HCT116 (cell line): ENCODE results near the gene SNTG2. TPM values are rescaled to one million over a fixed set of nuclear protein-coding genes. Genes with fewer than 3 reads are reported as not detected.

ENCODE experiments used
- ATAC-seq: fragments of 200-7000 bp; cut with Tn5 transposase; 2 replicates; pipeline ENCODE4 v1.9.1; 2020; ENCODE audit warnings: mild to moderate bottlenecking, moderate library complexity
- BruUV-seq: library from RNA; stranded (reverse); fragments of 400-500 nt; replicated peaks from 2 replicates; lab custom pipeline; 2021; lab: Mats Ljungman, UMichigan
- CTCF ChIA-PET: fragments of 300-600 bp; sonication (Branson Sonifier 250); formaldehyde crosslinking; loops from one replicate; lab custom pipeline; 2021; ENCODE audit warnings: antibody characterized with exemption; lab: Charles Lee
- POLR2A ChIA-PET: fragments of 300-600, 350-600 bp; sonication (Branson Sonifier 250); formaldehyde crosslinking; loops from one replicate; lab custom pipeline; 2021; ENCODE audit warnings: antibody characterized with exemption; lab: Charles Lee
- RAD21 ChIA-PET, 2 experiments: fragments of 300-600 bp; sonication (Branson Sonifier 250); formaldehyde crosslinking; loops; one replicate each; lab custom pipeline; 2023; ENCODE audit warnings: low total read pairs in 2 of 2; ENCODE audit not compliant: uncharacterized antibody in 2 of 2, unreplicated experiment in 2 of 2, low non-redundant PET in 1 of 2; lab: Charles Lee
- DNase-seq: peaks from one replicate; pipeline ENCODE4 v3.0.0-alpha.2; 2010; ENCODE audit warnings: low read depth, low spot score
- H2AFZ ChIP-seq: fragments of 200-600 bp; shearing (Covaris generic), sonication (generic); 2 replicates; pipeline ENCODE4 v1.6.1; 2017; ENCODE audit warnings: low read depth, mixed run types, mixed read lengths, antibody characterized with exemption, low read length; ENCODE audit not compliant: poor library complexity, severe bottlenecking
- H3K27ac ChIP-seq: 2 replicates; pipeline ENCODE4 v1.5.1; 2012; ENCODE audit warnings: low read depth, low read length
- H3K27me3 ChIP-seq: fragments of 200-600 bp; sonication (generic); 2 replicates; pipeline ENCODE4 v1.6.1; 2016; ENCODE audit warnings: mixed run types, low read length, mixed read lengths; ENCODE audit not compliant: insufficient read depth
- H3K36me3 ChIP-seq, 2 experiments: fragments of 200-500 bp in 1 of 2; fragments of 200-600 bp in 1 of 2; sonication (Bioruptor generic) in 1 of 2; sonication (generic) in 1 of 2; 2 replicates each; pipeline versions ENCODE4 v1.5.1 to v1.6.1; 2014 to 2016; ENCODE audit warnings: low read length in 2 of 2, inconsistent platforms in 1 of 2, mixed read lengths in 1 of 2, mixed run types in 1 of 2; ENCODE audit not compliant: insufficient read depth in 2 of 2, control insufficient read depth in 1 of 2
- H3K4me1 ChIP-seq, 2 experiments: fragments of 200-600 bp in 1 of 2; sonication (generic) in 1 of 2; 2 replicates each; pipeline versions ENCODE4 v1.5.1 to v1.6.1; 2012 to 2017; ENCODE audit warnings: low read length in 2 of 2, inconsistent platforms in 1 of 2, mild to moderate bottlenecking in 1 of 2, mixed read lengths in 1 of 2, mixed run types in 1 of 2, moderate library complexity in 1 of 2; ENCODE audit not compliant: insufficient read depth in 2 of 2, control insufficient read depth in 1 of 2
- H3K4me2 ChIP-seq: fragments of 200-600 bp; sonication (generic); 2 replicates; pipeline ENCODE4 v1.6.1; 2017; ENCODE audit warnings: mixed run types, low read length, mixed read lengths
- H3K4me3 ChIP-seq, 2 experiments: fragments of 200-600 bp in 1 of 2; sonication (generic) in 1 of 2; replicated peaks in 1 of 2; 2 replicates each; pipeline ENCODE4 v1.5.1; 2011 to 2016; ENCODE audit warnings: low read length in 2 of 2, control low read depth in 1 of 2, low read depth in 1 of 2, mild to moderate bottlenecking in 1 of 2, mixed read lengths in 1 of 2, mixed run types in 1 of 2
- H3K79me2 ChIP-seq: fragments of 200-600 bp; sonication (generic); 2 replicates; pipeline ENCODE4 v1.6.1; 2017; ENCODE audit warnings: mild to moderate bottlenecking, mixed run types, low read length, moderate library complexity, mixed read lengths; ENCODE audit not compliant: insufficient read depth
- H3K9ac ChIP-seq: fragments of 200-600 bp; sonication (generic); 2 replicates; pipeline ENCODE4 v1.6.1; 2016; ENCODE audit warnings: low read length, mixed read lengths
- H3K9me2 ChIP-seq: fragments of 200-600 bp; sonication (generic), shearing (Covaris generic); 2 replicates; pipeline ENCODE4 v1.6.1; 2017; ENCODE audit warnings: mixed run types, mild to moderate bottlenecking, moderate library complexity; ENCODE audit not compliant: insufficient read depth
- H3K9me3 ChIP-seq, 2 experiments: fragments of 200-500 bp in 1 of 2; fragments of 200-600 bp in 1 of 2; sonication (Bioruptor generic) in 1 of 2; sonication (generic) in 1 of 2; 2 replicates each; pipeline ENCODE4 v1.6.1; 2014 to 2017; ENCODE audit warnings: low read length in 2 of 2, mixed read lengths in 2 of 2, inconsistent platforms in 1 of 2, low read depth in 1 of 2, mild to moderate bottlenecking in 1 of 2, mixed run types in 1 of 2, moderate library complexity in 1 of 2; ENCODE audit not compliant: control insufficient read depth in 1 of 2, insufficient read depth in 1 of 2
- H4K20me1 ChIP-seq: fragments of 200-600 bp; sonication (generic), shearing (Covaris generic); 2 replicates; pipeline ENCODE4 v1.6.1; 2017; ENCODE audit warnings: mixed run types, mild to moderate bottlenecking, moderate library complexity; ENCODE audit not compliant: insufficient read depth
- CBX3 ChIP-seq: IDR thresholded peaks from 2 replicates; pipeline ENCODE4 v1.6.1; 2012; ENCODE audit warnings: low read depth
- CEBPB ChIP-seq: IDR thresholded peaks from 2 replicates; pipeline ENCODE4 v1.6.1; 2012; ENCODE audit warnings: low read depth
- EGR1 ChIP-seq: IDR thresholded peaks from 2 replicates; pipeline ENCODE4 v1.6.1; 2012; ENCODE audit warnings: low read depth
- ELF1 ChIP-seq: IDR thresholded peaks from 2 replicates; pipeline ENCODE4 v1.6.1; 2012; ENCODE audit warnings: low read depth, borderline replicate concordance
- EZH2phosphoT487 ChIP-seq: fragments of 200-600 bp; IDR thresholded peaks from 2 replicates; pipeline ENCODE4 v1.6.1; 2018; ENCODE audit warnings: antibody characterized with exemption, borderline replicate concordance
- FOSL1 ChIP-seq: IDR thresholded peaks from 2 replicates; pipeline ENCODE4 v1.6.1; 2012; ENCODE audit warnings: low read depth
- JUND ChIP-seq: IDR thresholded peaks from 2 replicates; pipeline ENCODE4 v1.6.1; 2012
- POLR2A ChIP-seq: IDR thresholded peaks from 2 replicates; pipeline ENCODE4 v1.7.0; 2011; ENCODE audit warnings: borderline replicate concordance; ENCODE audit not compliant: insufficient read depth, insufficient read length; ENCODE audit errors: extremely low read depth
- POLR2AphosphoS5 ChIP-seq: IDR thresholded peaks from 2 replicates; pipeline ENCODE4 v1.6.1; 2011; ENCODE audit warnings: mild to moderate bottlenecking, low read depth, low read length, moderate library complexity
- RAD21 ChIP-seq: IDR thresholded peaks from 2 replicates; pipeline ENCODE4 v1.6.1; 2012; ENCODE audit warnings: low read depth, mild to moderate bottlenecking
- SP1 ChIP-seq: IDR thresholded peaks from 2 replicates; pipeline ENCODE4 v1.6.1; 2012; ENCODE audit warnings: low read depth
- SRF ChIP-seq: IDR thresholded peaks from 2 replicates; pipeline ENCODE4 v1.6.1; 2012; ENCODE audit warnings: low read depth
- TCF7L2 ChIP-seq: IDR thresholded peaks from 2 replicates; pipeline ENCODE4 v1.7.0; 2011; ENCODE audit warnings: borderline replicate concordance, inconsistent platforms; ENCODE audit not compliant: insufficient read depth, insufficient read length; ENCODE audit errors: extremely low read depth
- ZFX ChIP-seq: fragments of 450-650 bp; IDR thresholded peaks from 2 replicates; pipeline ENCODE4 v1.6.1; 2017
- ZNF274 ChIP-seq: fragments of 200-500 bp; sonication (Bioruptor generic); IDR thresholded peaks from 2 replicates; pipeline ENCODE4 v1.6.1; 2014; ENCODE audit warnings: mild to moderate bottlenecking, low read depth, low read length, inconsistent platforms
- intact Hi-C: fragments of 100-400 bp; cut with micrococcal nuclease; formaldehyde crosslinking; loops from 2 replicates; pipeline ENCODE4 v1.10.0; 2022
- total RNA-seq: library from RNA; stranded (reverse); gene quantifications from one replicate; pipeline ENCODE4 v1.2.1, GENCODE V29; 2021; ENCODE audit not compliant: unreplicated experiment
- TF ChIP-seq, protein P1 (sequence below): IDR thresholded peaks from 2 replicates; pipeline ENCODE4 v1.6.1; 2012; ENCODE audit warnings: low read depth
- TF ChIP-seq, protein P2 (sequence below): IDR thresholded peaks from 2 replicates; pipeline ENCODE4 v1.6.1; 2012
- TF ChIP-seq, protein P3 (sequence below): IDR thresholded peaks from 2 replicates; pipeline ENCODE4 v1.6.1; 2012
- TF ChIP-seq, protein P4 (sequence below), 3 experiments: fragments of 200-600 bp in 1 of 3; sonication (generic) in 1 of 3; IDR thresholded peaks in 2 of 3; conservative IDR thresholded peaks in 1 of 3; 2 replicates each; pipeline ENCODE4 v1.5.1; 2012 to 2017; ENCODE audit warnings: low read depth in 2 of 3, low read length in 2 of 3, antibody characterized with exemption in 1 of 3, borderline replicate concordance in 1 of 3, control low read depth in 1 of 3, mild to moderate bottlenecking in 1 of 3, mixed read lengths in 1 of 3, mixed run types in 1 of 3, moderate library complexity in 1 of 3; ENCODE audit not compliant: insufficient read depth in 1 of 3

SNTG2 gene
- total RNA-seq, 1 experiment from 2014 or later, result not detected

DNA sequence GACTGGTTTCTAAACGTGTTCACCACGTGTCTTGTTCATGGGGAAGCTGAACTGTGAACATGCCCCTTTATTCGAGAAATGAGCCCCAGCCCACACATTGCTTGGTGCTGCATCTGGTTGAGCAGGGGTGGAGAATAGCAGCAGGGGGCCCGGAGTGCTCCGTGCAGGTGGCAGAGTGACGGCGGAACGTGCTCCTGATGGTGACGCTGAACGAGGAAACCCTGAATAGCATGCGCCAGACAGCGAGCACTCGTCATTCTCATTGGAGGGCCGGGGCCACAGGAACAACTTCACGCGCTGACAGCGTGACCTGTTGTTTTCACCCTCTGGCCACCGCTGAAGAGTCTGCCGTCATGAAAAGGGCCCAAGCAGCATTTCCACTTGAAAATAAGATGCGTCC lies 336.8 kb downstream of the SNTG2 start:
- Histone ChIP-seq H3K4me3 (no peak overlapping the region), H3K36me3 (no peaks in the 10 kb centered on the region), H3K9me2 (no peaks in the 10 kb centered on the region), H3K4me1 (no peaks in the 10 kb centered on the region; a peak in 1 of 4 replicates), H2AFZ (no peak overlapping the region), H3K79me2 (no peaks in the 10 kb centered on the region), H3K27me3 (0 out of 2 replicates have a peak, but pooled peaks cover 5% of the 10 kb centered on the region), H3K9ac (no peak overlapping the region), H3K9me3 (no peaks in the 10 kb centered on the region), H4K20me1 (no peaks in the 10 kb centered on the region), H3K4me2 (no peak overlapping the region), H3K27ac (no peak overlapping the region)
- DNase-seq, result no peak
- no peak for TF ChIP-seq POLR2AphosphoS5
- no peak for TF ChIP-seq SRF
- TF ChIP-seq POLR2A, result no peak
- TF ChIP-seq ZNF274, result no peak
- TF ChIP-seq JUND, result no peak
- no peak for TF ChIP-seq EZH2phosphoT487
- no peak for TF ChIP-seq FOSL1
- no peak for TF ChIP-seq CBX3
- no peak for TF ChIP-seq ZFX
- no peak for TF ChIP-seq SP1
- TF ChIP-seq TCF7L2, result no peak
- TF ChIP-seq EGR1, result no peak
- TF ChIP-seq, protein P1, sequence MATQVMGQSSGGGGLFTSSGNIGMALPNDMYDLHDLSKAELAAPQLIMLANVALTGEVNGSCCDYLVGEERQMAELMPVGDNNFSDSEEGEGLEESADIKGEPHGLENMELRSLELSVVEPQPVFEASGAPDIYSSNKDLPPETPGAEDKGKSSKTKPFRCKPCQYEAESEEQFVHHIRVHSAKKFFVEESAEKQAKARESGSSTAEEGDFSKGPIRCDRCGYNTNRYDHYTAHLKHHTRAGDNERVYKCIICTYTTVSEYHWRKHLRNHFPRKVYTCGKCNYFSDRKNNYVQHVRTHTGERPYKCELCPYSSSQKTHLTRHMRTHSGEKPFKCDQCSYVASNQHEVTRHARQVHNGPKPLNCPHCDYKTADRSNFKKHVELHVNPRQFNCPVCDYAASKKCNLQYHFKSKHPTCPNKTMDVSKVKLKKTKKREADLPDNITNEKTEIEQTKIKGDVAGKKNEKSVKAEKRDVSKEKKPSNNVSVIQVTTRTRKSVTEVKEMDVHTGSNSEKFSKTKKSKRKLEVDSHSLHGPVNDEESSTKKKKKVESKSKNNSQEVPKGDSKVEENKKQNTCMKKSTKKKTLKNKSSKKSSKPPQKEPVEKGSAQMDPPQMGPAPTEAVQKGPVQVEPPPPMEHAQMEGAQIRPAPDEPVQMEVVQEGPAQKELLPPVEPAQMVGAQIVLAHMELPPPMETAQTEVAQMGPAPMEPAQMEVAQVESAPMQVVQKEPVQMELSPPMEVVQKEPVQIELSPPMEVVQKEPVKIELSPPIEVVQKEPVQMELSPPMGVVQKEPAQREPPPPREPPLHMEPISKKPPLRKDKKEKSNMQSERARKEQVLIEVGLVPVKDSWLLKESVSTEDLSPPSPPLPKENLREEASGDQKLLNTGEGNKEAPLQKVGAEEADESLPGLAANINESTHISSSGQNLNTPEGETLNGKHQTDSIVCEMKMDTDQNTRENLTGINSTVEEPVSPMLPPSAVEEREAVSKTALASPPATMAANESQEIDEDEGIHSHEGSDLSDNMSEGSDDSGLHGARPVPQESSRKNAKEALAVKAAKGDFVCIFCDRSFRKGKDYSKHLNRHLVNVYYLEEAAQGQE, result no peak
- TF ChIP-seq RAD21, result no peak
- TF ChIP-seq, protein P2, sequence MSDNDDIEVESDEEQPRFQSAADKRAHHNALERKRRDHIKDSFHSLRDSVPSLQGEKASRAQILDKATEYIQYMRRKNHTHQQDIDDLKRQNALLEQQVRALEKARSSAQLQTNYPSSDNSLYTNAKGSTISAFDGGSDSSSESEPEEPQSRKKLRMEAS, result no peak
- TF ChIP-seq ELF1, result no peak
- TF ChIP-seq, protein P3, sequence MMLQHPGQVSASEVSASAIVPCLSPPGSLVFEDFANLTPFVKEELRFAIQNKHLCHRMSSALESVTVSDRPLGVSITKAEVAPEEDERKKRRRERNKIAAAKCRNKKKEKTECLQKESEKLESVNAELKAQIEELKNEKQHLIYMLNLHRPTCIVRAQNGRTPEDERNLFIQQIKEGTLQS, result no peak
- TF ChIP-seq, protein P4, sequence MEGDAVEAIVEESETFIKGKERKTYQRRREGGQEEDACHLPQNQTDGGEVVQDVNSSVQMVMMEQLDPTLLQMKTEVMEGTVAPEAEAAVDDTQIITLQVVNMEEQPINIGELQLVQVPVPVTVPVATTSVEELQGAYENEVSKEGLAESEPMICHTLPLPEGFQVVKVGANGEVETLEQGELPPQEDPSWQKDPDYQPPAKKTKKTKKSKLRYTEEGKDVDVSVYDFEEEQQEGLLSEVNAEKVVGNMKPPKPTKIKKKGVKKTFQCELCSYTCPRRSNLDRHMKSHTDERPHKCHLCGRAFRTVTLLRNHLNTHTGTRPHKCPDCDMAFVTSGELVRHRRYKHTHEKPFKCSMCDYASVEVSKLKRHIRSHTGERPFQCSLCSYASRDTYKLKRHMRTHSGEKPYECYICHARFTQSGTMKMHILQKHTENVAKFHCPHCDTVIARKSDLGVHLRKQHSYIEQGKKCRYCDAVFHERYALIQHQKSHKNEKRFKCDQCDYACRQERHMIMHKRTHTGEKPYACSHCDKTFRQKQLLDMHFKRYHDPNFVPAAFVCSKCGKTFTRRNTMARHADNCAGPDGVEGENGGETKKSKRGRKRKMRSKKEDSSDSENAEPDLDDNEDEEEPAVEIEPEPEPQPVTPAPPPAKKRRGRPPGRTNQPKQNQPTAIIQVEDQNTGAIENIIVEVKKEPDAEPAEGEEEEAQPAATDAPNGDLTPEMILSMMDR (IDR thresholded peaks at IDR 0.05 in 2 of 3, conservative IDR thresholded peaks at IDR 0.05 in 1 of 3; ENCODE audit: borderline replicate concordance in 1 of 3, insufficient read depth in 1 of 3, low read depth in 2 of 3, low read length in 2 of 3), result no peak
- TF ChIP-seq CEBPB, result no peak
- no TSS peak for BruUV-seq
- intact Hi-C loops, result no loop called here
- CTCF ChIA-PET, result no interaction called here
- RAD21 ChIA-PET, result no interaction called here
- POLR2A ChIA-PET, result no interaction called here
- no peak for ATAC-seq
